Measurements from ENCODE around the gene IGF2.

DNA sequence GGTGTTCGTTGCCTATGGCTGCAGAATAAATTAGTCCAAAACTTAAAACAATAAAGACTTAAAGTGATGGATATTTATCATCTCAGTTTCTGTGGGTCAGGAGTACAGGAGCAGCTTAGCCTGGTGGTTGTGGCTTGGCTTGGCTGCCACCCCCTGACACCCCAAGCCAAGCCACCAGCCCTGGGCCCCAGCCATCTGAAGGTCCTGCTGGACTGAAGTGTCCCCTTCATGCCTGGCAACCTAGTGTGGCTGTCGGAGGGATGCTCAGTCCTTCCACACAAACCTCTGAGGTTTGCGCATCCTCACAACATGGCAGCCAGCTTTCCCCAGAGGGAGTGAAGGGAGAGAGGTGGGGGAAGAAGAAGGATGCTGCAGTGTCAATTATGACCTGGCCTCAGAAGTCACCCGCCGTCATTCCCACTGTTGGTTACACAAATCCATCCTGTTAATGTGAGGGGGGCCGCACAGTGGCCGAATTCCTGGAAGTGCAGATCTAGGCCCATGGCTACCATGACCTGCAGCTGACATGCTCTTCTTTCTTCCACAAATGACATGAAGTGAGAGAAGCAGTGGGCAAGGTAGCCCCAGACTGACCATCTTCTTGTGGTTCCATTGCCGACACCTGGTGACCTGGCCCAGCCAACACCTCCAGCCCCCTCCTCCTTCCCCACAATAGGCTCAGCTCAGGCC, 31.1 kb downstream of the IGF2 start:
- TF ChIP-seq POLR2A (IDR thresholded peaks at IDR 0.05) = no peak
- TF ChIP-seq, protein P1, sequence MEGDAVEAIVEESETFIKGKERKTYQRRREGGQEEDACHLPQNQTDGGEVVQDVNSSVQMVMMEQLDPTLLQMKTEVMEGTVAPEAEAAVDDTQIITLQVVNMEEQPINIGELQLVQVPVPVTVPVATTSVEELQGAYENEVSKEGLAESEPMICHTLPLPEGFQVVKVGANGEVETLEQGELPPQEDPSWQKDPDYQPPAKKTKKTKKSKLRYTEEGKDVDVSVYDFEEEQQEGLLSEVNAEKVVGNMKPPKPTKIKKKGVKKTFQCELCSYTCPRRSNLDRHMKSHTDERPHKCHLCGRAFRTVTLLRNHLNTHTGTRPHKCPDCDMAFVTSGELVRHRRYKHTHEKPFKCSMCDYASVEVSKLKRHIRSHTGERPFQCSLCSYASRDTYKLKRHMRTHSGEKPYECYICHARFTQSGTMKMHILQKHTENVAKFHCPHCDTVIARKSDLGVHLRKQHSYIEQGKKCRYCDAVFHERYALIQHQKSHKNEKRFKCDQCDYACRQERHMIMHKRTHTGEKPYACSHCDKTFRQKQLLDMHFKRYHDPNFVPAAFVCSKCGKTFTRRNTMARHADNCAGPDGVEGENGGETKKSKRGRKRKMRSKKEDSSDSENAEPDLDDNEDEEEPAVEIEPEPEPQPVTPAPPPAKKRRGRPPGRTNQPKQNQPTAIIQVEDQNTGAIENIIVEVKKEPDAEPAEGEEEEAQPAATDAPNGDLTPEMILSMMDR (IDR thresholded peaks at IDR 0.05) = no peak
